A549 (cell line): ENCODE results near the gene GRAMD2A.

Source experiments
- ESRRA ChIP-seq: fragments of 150-350 bp; IDR thresholded peaks from 2 replicates; pipeline ENCODE4 v1.6.1; 2014; ENCODE audit warnings: mild to moderate bottlenecking, low read length, borderline replicate concordance
- FOSL2 ChIP-seq, 2 experiments: fragments of 450-650 bp in 1 of 2; fragments of >200 bp in 1 of 2; sonication (Bioruptor Twin) in 1 of 2; formaldehyde crosslinking; IDR thresholded peaks; 2 replicates each; pipeline versions ENCODE4 v1.5.0 to v1.6.1; 2016 to 2020; ENCODE audit warnings: mild to moderate bottlenecking in 1 of 2, moderate library complexity in 1 of 2
- MYC ChIP-seq: IDR thresholded peaks from 2 replicates; pipeline ENCODE4 v1.6.1; 2012; ENCODE audit warnings: mild to moderate bottlenecking, inconsistent platforms, low read length, improper control_type of control experiment, borderline replicate concordance
- POLR2A ChIP-seq: IDR thresholded peaks from 2 replicates; pipeline ENCODE4 v1.6.1; 2012; ENCODE audit warnings: mild to moderate bottlenecking, low read length
- TF ChIP-seq, protein P1 (sequence below): fragments of >200 bp; sonication (Bioruptor Twin); formaldehyde crosslinking; IDR thresholded peaks from 3 replicates; pipeline ENCODE4 v1.5.1; 2016
- TF ChIP-seq, protein P2 (sequence below): IDR thresholded peaks from 2 replicates; pipeline ENCODE4 v1.6.1; 2012; ENCODE audit warnings: low read depth, borderline replicate concordance
- TF ChIP-seq, protein P3 (sequence below): fragments of 200-600 bp; sonication (generic); IDR thresholded peaks from 2 replicates; pipeline ENCODE4 v1.6.1; 2016; ENCODE audit warnings: antibody characterized with exemption, mild to moderate bottlenecking, moderate library complexity
- TF ChIP-seq, protein P4 (sequence below): fragments of 450-650 bp; IDR thresholded peaks from 2 replicates; pipeline ENCODE4 v1.6.1; 2014; ENCODE audit warnings: antibody characterized with exemption
- TF ChIP-seq, protein P5 (sequence below): fragments of 150-350 bp; IDR thresholded peaks from 2 replicates; pipeline ENCODE4 v1.6.1; 2014; ENCODE audit warnings: low read depth, mild to moderate bottlenecking, low read length

DNA sequence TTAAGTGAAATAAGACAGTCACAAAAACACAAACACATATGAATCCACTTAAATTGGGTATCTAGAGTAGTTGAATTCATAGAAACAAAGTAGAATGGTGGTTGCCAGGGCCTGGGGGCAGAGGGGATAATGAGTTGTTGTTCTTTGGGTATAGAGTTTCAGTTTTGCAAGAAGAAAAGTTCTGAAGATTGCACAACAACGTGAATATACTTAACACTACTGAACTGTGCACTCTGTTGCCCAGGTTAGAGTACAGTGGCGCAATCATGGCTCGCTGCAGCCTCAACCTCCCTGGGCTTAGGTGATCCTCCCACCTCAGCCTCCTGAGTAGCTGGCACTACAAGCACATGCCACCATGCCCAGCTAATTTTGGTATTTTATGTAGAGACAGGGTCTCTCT, 14.9 kb downstream of the GRAMD2A start:
- TF ChIP-seq, protein P1, sequence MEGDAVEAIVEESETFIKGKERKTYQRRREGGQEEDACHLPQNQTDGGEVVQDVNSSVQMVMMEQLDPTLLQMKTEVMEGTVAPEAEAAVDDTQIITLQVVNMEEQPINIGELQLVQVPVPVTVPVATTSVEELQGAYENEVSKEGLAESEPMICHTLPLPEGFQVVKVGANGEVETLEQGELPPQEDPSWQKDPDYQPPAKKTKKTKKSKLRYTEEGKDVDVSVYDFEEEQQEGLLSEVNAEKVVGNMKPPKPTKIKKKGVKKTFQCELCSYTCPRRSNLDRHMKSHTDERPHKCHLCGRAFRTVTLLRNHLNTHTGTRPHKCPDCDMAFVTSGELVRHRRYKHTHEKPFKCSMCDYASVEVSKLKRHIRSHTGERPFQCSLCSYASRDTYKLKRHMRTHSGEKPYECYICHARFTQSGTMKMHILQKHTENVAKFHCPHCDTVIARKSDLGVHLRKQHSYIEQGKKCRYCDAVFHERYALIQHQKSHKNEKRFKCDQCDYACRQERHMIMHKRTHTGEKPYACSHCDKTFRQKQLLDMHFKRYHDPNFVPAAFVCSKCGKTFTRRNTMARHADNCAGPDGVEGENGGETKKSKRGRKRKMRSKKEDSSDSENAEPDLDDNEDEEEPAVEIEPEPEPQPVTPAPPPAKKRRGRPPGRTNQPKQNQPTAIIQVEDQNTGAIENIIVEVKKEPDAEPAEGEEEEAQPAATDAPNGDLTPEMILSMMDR: no peak
- no peak for TF ChIP-seq MYC
- no peak for TF ChIP-seq POLR2A
- TF ChIP-seq, protein P2, sequence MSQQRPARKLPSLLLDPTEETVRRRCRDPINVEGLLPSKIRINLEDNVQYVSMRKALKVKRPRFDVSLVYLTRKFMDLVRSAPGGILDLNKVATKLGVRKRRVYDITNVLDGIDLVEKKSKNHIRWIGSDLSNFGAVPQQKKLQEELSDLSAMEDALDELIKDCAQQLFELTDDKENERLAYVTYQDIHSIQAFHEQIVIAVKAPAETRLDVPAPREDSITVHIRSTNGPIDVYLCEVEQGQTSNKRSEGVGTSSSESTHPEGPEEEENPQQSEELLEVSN: no peak
- TF ChIP-seq FOSL2 (IDR thresholded peaks at IDR 0.05): no peak
- TF ChIP-seq FOSL2 (CRISPR knock-in tag; IDR thresholded peaks at IDR 0.05): 0 out of 2 replicates have a peak, but pooled peaks have one; percentile 15
- TF ChIP-seq, protein P3, sequence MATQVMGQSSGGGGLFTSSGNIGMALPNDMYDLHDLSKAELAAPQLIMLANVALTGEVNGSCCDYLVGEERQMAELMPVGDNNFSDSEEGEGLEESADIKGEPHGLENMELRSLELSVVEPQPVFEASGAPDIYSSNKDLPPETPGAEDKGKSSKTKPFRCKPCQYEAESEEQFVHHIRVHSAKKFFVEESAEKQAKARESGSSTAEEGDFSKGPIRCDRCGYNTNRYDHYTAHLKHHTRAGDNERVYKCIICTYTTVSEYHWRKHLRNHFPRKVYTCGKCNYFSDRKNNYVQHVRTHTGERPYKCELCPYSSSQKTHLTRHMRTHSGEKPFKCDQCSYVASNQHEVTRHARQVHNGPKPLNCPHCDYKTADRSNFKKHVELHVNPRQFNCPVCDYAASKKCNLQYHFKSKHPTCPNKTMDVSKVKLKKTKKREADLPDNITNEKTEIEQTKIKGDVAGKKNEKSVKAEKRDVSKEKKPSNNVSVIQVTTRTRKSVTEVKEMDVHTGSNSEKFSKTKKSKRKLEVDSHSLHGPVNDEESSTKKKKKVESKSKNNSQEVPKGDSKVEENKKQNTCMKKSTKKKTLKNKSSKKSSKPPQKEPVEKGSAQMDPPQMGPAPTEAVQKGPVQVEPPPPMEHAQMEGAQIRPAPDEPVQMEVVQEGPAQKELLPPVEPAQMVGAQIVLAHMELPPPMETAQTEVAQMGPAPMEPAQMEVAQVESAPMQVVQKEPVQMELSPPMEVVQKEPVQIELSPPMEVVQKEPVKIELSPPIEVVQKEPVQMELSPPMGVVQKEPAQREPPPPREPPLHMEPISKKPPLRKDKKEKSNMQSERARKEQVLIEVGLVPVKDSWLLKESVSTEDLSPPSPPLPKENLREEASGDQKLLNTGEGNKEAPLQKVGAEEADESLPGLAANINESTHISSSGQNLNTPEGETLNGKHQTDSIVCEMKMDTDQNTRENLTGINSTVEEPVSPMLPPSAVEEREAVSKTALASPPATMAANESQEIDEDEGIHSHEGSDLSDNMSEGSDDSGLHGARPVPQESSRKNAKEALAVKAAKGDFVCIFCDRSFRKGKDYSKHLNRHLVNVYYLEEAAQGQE: no peak
- no peak for TF ChIP-seq ESRRA
- TF ChIP-seq, protein P4, sequence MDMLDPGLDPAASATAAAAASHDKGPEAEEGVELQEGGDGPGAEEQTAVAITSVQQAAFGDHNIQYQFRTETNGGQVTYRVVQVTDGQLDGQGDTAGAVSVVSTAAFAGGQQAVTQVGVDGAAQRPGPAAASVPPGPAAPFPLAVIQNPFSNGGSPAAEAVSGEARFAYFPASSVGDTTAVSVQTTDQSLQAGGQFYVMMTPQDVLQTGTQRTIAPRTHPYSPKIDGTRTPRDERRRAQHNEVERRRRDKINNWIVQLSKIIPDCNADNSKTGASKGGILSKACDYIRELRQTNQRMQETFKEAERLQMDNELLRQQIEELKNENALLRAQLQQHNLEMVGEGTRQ: no peak
- TF ChIP-seq, protein P5, sequence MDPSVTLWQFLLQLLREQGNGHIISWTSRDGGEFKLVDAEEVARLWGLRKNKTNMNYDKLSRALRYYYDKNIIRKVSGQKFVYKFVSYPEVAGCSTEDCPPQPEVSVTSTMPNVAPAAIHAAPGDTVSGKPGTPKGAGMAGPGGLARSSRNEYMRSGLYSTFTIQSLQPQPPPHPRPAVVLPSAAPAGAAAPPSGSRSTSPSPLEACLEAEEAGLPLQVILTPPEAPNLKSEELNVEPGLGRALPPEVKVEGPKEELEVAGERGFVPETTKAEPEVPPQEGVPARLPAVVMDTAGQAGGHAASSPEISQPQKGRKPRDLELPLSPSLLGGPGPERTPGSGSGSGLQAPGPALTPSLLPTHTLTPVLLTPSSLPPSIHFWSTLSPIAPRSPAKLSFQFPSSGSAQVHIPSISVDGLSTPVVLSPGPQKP: no peak
